SK-N-SH (cell line): ENCODE measurements around the gene GOLGA6L1.

ENCODE experiments used
- ELF1 ChIP-seq: IDR thresholded peaks from 2 replicates; pipeline ENCODE4 v1.4.0; 2012
- EZH2phosphoT487 ChIP-seq: fragments of 200-600 bp; sonication (generic); IDR thresholded peaks from 2 replicates; pipeline ENCODE4 v1.6.1; 2017; ENCODE audit warnings: low read depth, mixed run types, mild to moderate bottlenecking, antibody characterized with exemption, moderate library complexity, borderline replicate concordance
- GATA2 ChIP-seq: sonication (generic); formaldehyde crosslinking; IDR thresholded peaks from 2 replicates; pipeline ENCODE4 v1.5.0; 2020; ENCODE audit warnings: mild to moderate bottlenecking, missing genetic modification reagents
- POLR2AphosphoS5 ChIP-seq: IDR thresholded peaks from 2 replicates; pipeline ENCODE4 v1.6.1; 2012; ENCODE audit warnings: low read depth, low read length
- RAD21 ChIP-seq: IDR thresholded peaks from 2 replicates; pipeline ENCODE4 v1.6.1; 2012; ENCODE audit warnings: mild to moderate bottlenecking, low read length
- RFX5 ChIP-seq: IDR thresholded peaks from 2 replicates; pipeline ENCODE4 v1.6.1; 2012; ENCODE audit warnings: mild to moderate bottlenecking, improper control_type of control experiment, low read length
- SIN3A ChIP-seq: IDR thresholded peaks from 2 replicates; pipeline ENCODE4 v1.6.1; 2012; ENCODE audit warnings: low read depth, mild to moderate bottlenecking, low read length, moderate library complexity, borderline replicate concordance
- TAF1 ChIP-seq: IDR thresholded peaks from 2 replicates; pipeline ENCODE4 v1.6.1; 2012; ENCODE audit warnings: low read depth, mild to moderate bottlenecking, low read length, moderate library complexity, borderline replicate concordance
- TF ChIP-seq, protein P1 (sequence below): fragments of 200-600 bp; sonication (generic); IDR thresholded peaks from 2 replicates; pipeline ENCODE4 v1.6.1; 2017; ENCODE audit warnings: antibody characterized with exemption, mild to moderate bottlenecking, moderate library complexity
- TF ChIP-seq, protein P2 (sequence below): IDR thresholded peaks from 2 replicates; pipeline ENCODE4 v1.6.1; 2012; ENCODE audit warnings: mild to moderate bottlenecking, low read depth, low read length, moderate library complexity
- TF ChIP-seq, protein P3 (sequence below): fragments of 150-350 bp; IDR thresholded peaks from 2 replicates; pipeline ENCODE4 v1.6.1; 2017; ENCODE audit warnings: antibody characterized with exemption, low read length, low read depth, borderline replicate concordance

DNA sequence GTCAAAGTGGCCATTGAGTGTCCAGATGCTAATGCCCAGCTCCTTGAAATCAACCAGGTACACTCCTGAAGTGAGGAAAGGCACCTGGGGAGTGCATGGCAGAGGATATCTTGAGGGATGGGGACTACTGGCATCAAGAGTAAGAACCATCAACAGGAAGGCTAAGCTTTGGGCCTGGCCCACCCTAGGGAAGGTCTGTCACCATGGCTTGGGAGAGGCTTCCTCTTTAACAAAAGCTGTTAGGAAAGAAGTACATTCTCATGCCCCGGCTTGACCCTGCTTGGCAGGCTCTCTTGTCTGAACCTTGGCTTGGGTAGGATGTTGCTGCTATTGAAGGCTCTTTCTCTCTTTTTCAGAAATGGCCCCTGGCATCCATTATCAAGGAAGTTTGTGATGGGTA lies 53.5 kb downstream of the GOLGA6L1 start:
- TF ChIP-seq POLR2AphosphoS5 (no peak), TAF1 (no peak), SIN3A (no peak), RFX5 (no peak), GATA2 (no peak), ELF1 (no peak), RAD21 (no peak), EZH2phosphoT487 (no peak)
- TF ChIP-seq, protein P1, sequence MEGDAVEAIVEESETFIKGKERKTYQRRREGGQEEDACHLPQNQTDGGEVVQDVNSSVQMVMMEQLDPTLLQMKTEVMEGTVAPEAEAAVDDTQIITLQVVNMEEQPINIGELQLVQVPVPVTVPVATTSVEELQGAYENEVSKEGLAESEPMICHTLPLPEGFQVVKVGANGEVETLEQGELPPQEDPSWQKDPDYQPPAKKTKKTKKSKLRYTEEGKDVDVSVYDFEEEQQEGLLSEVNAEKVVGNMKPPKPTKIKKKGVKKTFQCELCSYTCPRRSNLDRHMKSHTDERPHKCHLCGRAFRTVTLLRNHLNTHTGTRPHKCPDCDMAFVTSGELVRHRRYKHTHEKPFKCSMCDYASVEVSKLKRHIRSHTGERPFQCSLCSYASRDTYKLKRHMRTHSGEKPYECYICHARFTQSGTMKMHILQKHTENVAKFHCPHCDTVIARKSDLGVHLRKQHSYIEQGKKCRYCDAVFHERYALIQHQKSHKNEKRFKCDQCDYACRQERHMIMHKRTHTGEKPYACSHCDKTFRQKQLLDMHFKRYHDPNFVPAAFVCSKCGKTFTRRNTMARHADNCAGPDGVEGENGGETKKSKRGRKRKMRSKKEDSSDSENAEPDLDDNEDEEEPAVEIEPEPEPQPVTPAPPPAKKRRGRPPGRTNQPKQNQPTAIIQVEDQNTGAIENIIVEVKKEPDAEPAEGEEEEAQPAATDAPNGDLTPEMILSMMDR: no peak
- TF ChIP-seq, protein P2, sequence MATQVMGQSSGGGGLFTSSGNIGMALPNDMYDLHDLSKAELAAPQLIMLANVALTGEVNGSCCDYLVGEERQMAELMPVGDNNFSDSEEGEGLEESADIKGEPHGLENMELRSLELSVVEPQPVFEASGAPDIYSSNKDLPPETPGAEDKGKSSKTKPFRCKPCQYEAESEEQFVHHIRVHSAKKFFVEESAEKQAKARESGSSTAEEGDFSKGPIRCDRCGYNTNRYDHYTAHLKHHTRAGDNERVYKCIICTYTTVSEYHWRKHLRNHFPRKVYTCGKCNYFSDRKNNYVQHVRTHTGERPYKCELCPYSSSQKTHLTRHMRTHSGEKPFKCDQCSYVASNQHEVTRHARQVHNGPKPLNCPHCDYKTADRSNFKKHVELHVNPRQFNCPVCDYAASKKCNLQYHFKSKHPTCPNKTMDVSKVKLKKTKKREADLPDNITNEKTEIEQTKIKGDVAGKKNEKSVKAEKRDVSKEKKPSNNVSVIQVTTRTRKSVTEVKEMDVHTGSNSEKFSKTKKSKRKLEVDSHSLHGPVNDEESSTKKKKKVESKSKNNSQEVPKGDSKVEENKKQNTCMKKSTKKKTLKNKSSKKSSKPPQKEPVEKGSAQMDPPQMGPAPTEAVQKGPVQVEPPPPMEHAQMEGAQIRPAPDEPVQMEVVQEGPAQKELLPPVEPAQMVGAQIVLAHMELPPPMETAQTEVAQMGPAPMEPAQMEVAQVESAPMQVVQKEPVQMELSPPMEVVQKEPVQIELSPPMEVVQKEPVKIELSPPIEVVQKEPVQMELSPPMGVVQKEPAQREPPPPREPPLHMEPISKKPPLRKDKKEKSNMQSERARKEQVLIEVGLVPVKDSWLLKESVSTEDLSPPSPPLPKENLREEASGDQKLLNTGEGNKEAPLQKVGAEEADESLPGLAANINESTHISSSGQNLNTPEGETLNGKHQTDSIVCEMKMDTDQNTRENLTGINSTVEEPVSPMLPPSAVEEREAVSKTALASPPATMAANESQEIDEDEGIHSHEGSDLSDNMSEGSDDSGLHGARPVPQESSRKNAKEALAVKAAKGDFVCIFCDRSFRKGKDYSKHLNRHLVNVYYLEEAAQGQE: no peak
- TF ChIP-seq, protein P3, sequence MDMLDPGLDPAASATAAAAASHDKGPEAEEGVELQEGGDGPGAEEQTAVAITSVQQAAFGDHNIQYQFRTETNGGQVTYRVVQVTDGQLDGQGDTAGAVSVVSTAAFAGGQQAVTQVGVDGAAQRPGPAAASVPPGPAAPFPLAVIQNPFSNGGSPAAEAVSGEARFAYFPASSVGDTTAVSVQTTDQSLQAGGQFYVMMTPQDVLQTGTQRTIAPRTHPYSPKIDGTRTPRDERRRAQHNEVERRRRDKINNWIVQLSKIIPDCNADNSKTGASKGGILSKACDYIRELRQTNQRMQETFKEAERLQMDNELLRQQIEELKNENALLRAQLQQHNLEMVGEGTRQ: no peak
